ENCODE measurements around the gene ZNF644.

DNA sequence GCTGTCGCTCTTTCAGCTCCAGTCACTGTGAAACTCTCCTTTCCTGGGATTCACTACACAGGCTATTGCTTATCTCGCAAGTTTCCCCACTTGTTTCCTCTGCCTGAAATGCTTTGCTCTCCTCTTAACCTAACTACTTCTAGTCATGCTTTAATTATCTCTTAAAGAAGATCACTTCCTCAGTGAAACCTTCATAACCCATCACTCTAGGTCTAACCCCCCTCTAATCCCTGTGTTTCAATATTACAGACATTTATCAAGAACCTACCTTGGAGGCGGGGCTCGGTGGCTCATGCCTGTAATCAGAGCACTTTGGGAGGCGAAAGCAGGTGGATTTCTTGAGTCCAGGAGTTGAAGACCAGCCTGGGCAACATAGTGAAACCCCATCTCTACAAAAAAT, 16.7 kb upstream of the ZNF644 start:
- no peak for TF ChIP-seq EZH2 (IDR thresholded peaks at IDR 0.05; ENCODE audit: borderline replicate concordance, insufficient read depth, low read depth, low read length, poor library complexity, severe bottlenecking)
- TF ChIP-seq, protein P1, sequence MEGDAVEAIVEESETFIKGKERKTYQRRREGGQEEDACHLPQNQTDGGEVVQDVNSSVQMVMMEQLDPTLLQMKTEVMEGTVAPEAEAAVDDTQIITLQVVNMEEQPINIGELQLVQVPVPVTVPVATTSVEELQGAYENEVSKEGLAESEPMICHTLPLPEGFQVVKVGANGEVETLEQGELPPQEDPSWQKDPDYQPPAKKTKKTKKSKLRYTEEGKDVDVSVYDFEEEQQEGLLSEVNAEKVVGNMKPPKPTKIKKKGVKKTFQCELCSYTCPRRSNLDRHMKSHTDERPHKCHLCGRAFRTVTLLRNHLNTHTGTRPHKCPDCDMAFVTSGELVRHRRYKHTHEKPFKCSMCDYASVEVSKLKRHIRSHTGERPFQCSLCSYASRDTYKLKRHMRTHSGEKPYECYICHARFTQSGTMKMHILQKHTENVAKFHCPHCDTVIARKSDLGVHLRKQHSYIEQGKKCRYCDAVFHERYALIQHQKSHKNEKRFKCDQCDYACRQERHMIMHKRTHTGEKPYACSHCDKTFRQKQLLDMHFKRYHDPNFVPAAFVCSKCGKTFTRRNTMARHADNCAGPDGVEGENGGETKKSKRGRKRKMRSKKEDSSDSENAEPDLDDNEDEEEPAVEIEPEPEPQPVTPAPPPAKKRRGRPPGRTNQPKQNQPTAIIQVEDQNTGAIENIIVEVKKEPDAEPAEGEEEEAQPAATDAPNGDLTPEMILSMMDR (IDR thresholded peaks at IDR 0.05) = no peak
